HL-60 (cell line): Measurements from ENCODE around the gene EPSTI1.

Experiments
- GABPA ChIP-seq: IDR thresholded peaks from 2 replicates; pipeline ENCODE4 v1.6.1; 2012; ENCODE audit warnings: low read depth
- POLR2AphosphoS5 ChIP-seq: IDR thresholded peaks from 2 replicates; pipeline ENCODE4 v1.6.1; 2012; ENCODE audit warnings: low read depth
- REST ChIP-seq: IDR thresholded peaks from 2 replicates; pipeline ENCODE4 v1.6.1; 2012; ENCODE audit warnings: low read depth; ENCODE audit not compliant: insufficient replicate concordance
- TF ChIP-seq, protein P1 (sequence below): IDR thresholded peaks from one replicate; pipeline ENCODE4 v1.5.1; 2011; ENCODE audit warnings: low read length, control low read depth, inconsistent platforms; ENCODE audit not compliant: insufficient read depth

DNA sequence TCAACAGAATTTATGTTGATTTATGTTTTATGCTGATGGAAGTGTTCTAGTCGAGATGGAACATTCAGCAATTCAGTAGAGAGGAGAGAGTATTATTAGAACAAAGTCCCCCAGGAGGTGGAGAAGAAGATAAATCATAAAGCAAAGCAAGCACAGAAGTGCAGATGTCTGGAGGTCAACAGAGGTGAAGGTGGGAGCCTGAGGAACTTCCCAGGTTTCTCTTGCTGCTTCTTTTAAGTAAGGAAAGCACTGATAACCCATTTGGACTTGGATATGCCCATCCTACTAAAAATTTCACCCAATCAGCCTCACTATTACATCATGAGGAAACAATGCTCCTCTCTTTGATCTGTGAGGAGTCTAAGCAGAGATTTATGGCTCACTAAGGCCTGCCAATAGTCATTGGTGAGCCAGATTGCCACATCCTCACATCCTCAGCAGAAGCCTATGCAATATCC is 98.8 kb downstream of the EPSTI1 start:
- TF ChIP-seq, protein P1, sequence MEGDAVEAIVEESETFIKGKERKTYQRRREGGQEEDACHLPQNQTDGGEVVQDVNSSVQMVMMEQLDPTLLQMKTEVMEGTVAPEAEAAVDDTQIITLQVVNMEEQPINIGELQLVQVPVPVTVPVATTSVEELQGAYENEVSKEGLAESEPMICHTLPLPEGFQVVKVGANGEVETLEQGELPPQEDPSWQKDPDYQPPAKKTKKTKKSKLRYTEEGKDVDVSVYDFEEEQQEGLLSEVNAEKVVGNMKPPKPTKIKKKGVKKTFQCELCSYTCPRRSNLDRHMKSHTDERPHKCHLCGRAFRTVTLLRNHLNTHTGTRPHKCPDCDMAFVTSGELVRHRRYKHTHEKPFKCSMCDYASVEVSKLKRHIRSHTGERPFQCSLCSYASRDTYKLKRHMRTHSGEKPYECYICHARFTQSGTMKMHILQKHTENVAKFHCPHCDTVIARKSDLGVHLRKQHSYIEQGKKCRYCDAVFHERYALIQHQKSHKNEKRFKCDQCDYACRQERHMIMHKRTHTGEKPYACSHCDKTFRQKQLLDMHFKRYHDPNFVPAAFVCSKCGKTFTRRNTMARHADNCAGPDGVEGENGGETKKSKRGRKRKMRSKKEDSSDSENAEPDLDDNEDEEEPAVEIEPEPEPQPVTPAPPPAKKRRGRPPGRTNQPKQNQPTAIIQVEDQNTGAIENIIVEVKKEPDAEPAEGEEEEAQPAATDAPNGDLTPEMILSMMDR: no peak
- TF ChIP-seq POLR2AphosphoS5: no peak
- TF ChIP-seq REST: no peak
- TF ChIP-seq GABPA: no peak
